CD4-positive, CD25-positive, alpha-beta regulatory T cell (primary cell): ENCODE data around the gene AQP12B. TPM values are rescaled to one million over a fixed set of nuclear protein-coding genes. Genes with fewer than 3 reads are reported as not detected.
"Not testable (repeated sequence)": the region's sequence is repeated elsewhere in the genome, so short reads cannot be mapped to it uniquely, and the experiment has no call there.

Experiments used
- ATAC-seq, 2 donors: fragments of 150-1000 bp; cut with Tn5 transposase; one replicate each; pipeline ENCODE4 v1.10.0; 2021; ENCODE audit warnings: low read depth in 2 of 2, moderate number of reproducible peaks in 2 of 2, moderate library complexity in 1 of 2
- DNase-seq, 3 donors: peaks; one replicate each; pipeline versions ENCODE4 v3.0.0 to v3.0.0-alpha.2; 2012 to 2022; ENCODE audit warnings: mixed read lengths in 1 of 3
- H3K27ac ChIP-seq: one replicate; pipeline ENCODE4 v1.7.0; 2013; ENCODE audit warnings: mild to moderate bottlenecking, low read length; ENCODE audit not compliant: insufficient read depth, poor library complexity, severe bottlenecking
- H3K27me3 ChIP-seq: one replicate; pipeline ENCODE4 v1.7.0; 2013; ENCODE audit warnings: low read length; ENCODE audit not compliant: control insufficient read depth, insufficient read depth
- H3K36me3 ChIP-seq: one replicate; pipeline ENCODE4 v1.7.0; 2013; ENCODE audit warnings: mild to moderate bottlenecking, low read length, moderate library complexity; ENCODE audit not compliant: control insufficient read depth, insufficient read depth
- H3K4me1 ChIP-seq: 2 replicates; pipeline ENCODE4 v1.7.0; 2013; ENCODE audit warnings: mild to moderate bottlenecking, low read length; ENCODE audit not compliant: insufficient read depth, control insufficient read depth, poor library complexity, severe bottlenecking
- H3K4me3 ChIP-seq: one replicate; pipeline ENCODE4 v1.7.0; 2013; ENCODE audit warnings: low read depth, mild to moderate bottlenecking, low read length, moderate library complexity
- H3K9me3 ChIP-seq, 2 experiments: 1 replicate in 1 of 2; 2 replicates in 1 of 2; pipeline ENCODE4 v1.7.0; 2013; ENCODE audit warnings: low read length in 2 of 2, mild to moderate bottlenecking in 1 of 2, moderate library complexity in 1 of 2; ENCODE audit not compliant: control insufficient read depth in 2 of 2
- H3K27ac Mint-ChIP-seq, 3 donors: one replicate each; pipeline ENCODE4 v1.8.0; 2020 to 2022; ENCODE audit warnings: mild to moderate bottlenecking in 3 of 3, mixed read lengths in 3 of 3, moderate library complexity in 2 of 3
- H3K27me3 Mint-ChIP-seq: one replicate; pipeline ENCODE4 v1.8.0; 2022; ENCODE audit warnings: mild to moderate bottlenecking, mixed read lengths
- H3K36me3 Mint-ChIP-seq: one replicate; pipeline ENCODE4 v1.8.0; 2020; ENCODE audit warnings: mixed read lengths
- H3K4me1 Mint-ChIP-seq, 4 donors: one replicate each; pipeline ENCODE4 v1.8.0; 2020 to 2022; ENCODE audit warnings: mixed read lengths in 4 of 4, mild to moderate bottlenecking in 1 of 4
- H3K4me3 Mint-ChIP-seq, 4 donors: one replicate each; pipeline ENCODE4 v1.8.0; 2020 to 2022; ENCODE audit warnings: mild to moderate bottlenecking in 4 of 4, mixed read lengths in 4 of 4, moderate library complexity in 3 of 4
- H3K9me3 Mint-ChIP-seq, 7 donors: one replicate each; pipeline ENCODE4 v1.8.0; 2020 to 2022; ENCODE audit warnings: mixed read lengths in 7 of 7, mild to moderate bottlenecking in 3 of 7, moderate library complexity in 2 of 7
- polyA plus RNA-seq, 4 donors: library from polyadenylated mRNA; unstranded; fragments of 300-500 nt; fragmentation: Illumina TruSeq; gene quantifications; one replicate each; pipeline ENCODE4 v1.2.3, GENCODE V29; 2021
- total RNA-seq: library from RNA; stranded (reverse); gene quantifications from one replicate; pipeline ENCODE4 v1.2.3, GENCODE V29; 2022

The AQP12B gene
- total and polyA plus RNA-seq, 5 donors from 2014 or later, result not detected

- Mint-ChIP-seq H3K4me1 (peaks cover 0 to 12% (median 6%) of the 10 kb centered on the region in 4 donors), H3K9me3 (no peaks in the 10 kb centered on the region), H3K27ac (no peak overlapping the region), H3K36me3 (no peaks in the 10 kb centered on the region), H3K4me3 (no peak overlapping the region), H3K27me3 (peaks cover 10% of the 10 kb centered on the region)
- H3K27me3 ChIP-seq, result peaks cover 4% of the 10 kb centered on the region
- H3K27ac ChIP-seq, result no peak overlapping the region
- H3K9me3 ChIP-seq, result no peaks in the 10 kb centered on the region
- no peaks in the 10 kb centered on the region for H3K36me3 ChIP-seq
- ATAC-seq (no peak), DNase-seq (no peak)
- H3K4me1 ChIP-seq, result peaks cover 3% of the 10 kb centered on the region
- H3K4me3 ChIP-seq, result no peak overlapping the region
Observed at GRCh38 chr2:240701091-240701735, 18.5 kb upstream of the AQP12B start.

- H3K9me3 ChIP-seq, H3K4me1 ChIP-seq, H3K4me3 Mint-ChIP-seq, H3K27ac Mint-ChIP-seq, H3K36me3 ChIP-seq, H3K27me3 ChIP-seq, DNase-seq, H3K27ac ChIP-seq, H3K36me3 Mint-ChIP-seq, ATAC-seq, H3K9me3 Mint-ChIP-seq, H3K4me3 ChIP-seq: not testable (repeated sequence)
- H3K27me3 Mint-ChIP-seq, result peaks cover 10% of the 10 kb centered on the region
- peaks cover 0 to 12% (median 6%) of the 10 kb centered on the region in 4 donors for H3K4me1 Mint-ChIP-seq
Observed at GRCh38 chr2:240700616-240701015, 17.9 kb upstream of the AQP12B start.

GRCh38 chr2:240699835-240700234 is 17.1 kb upstream of the AQP12B start:
- not testable (repeated sequence) for H3K4me3 Mint-ChIP-seq, H3K27me3 ChIP-seq, H3K27ac Mint-ChIP-seq, H3K4me1 Mint-ChIP-seq, H3K9me3 Mint-ChIP-seq, H3K4me3 ChIP-seq, H3K9me3 ChIP-seq, H3K36me3 Mint-ChIP-seq, H3K36me3 ChIP-seq, H3K27ac ChIP-seq, H3K27me3 Mint-ChIP-seq, DNase-seq, H3K4me1 ChIP-seq, ATAC-seq

GRCh38 chr2:240698852-240699561 is 16.3 kb upstream of the AQP12B start:
- H3K4me1 Mint-ChIP-seq, H3K9me3 ChIP-seq, H3K36me3 ChIP-seq, DNase-seq, H3K36me3 Mint-ChIP-seq, H3K4me3 Mint-ChIP-seq, H3K4me1 ChIP-seq, H3K27ac ChIP-seq, H3K27me3 ChIP-seq, H3K9me3 Mint-ChIP-seq, H3K4me3 ChIP-seq, H3K27ac Mint-ChIP-seq, H3K27me3 Mint-ChIP-seq, ATAC-seq: not testable (repeated sequence)

- not testable (repeated sequence) for H3K27ac Mint-ChIP-seq, H3K36me3 Mint-ChIP-seq, H3K27me3 ChIP-seq, H3K4me1 ChIP-seq, H3K27ac ChIP-seq, H3K4me3 ChIP-seq, H3K4me1 Mint-ChIP-seq, DNase-seq, H3K9me3 ChIP-seq, H3K9me3 Mint-ChIP-seq, H3K27me3 Mint-ChIP-seq, ATAC-seq, H3K36me3 ChIP-seq, H3K4me3 Mint-ChIP-seq
Observed at GRCh38 chr2:240696469-240696868, 13.8 kb upstream of the AQP12B start.

GRCh38 chr2:240695593-240695992 is 12.9 kb upstream of the AQP12B start:
- not testable (repeated sequence) for H3K36me3 Mint-ChIP-seq, H3K36me3 ChIP-seq, H3K9me3 ChIP-seq, H3K4me1 ChIP-seq, DNase-seq, H3K4me1 Mint-ChIP-seq, H3K27ac ChIP-seq, ATAC-seq, H3K4me3 Mint-ChIP-seq, H3K27ac Mint-ChIP-seq, H3K9me3 Mint-ChIP-seq, H3K27me3 Mint-ChIP-seq, H3K27me3 ChIP-seq, H3K4me3 ChIP-seq

GRCh38 chr2:240694304-240694703 is 11.6 kb upstream of the AQP12B start:
- H3K9me3 ChIP-seq, DNase-seq, H3K27ac Mint-ChIP-seq, H3K4me1 Mint-ChIP-seq, H3K36me3 ChIP-seq, ATAC-seq, H3K36me3 Mint-ChIP-seq, H3K27me3 Mint-ChIP-seq, H3K4me3 ChIP-seq, H3K27ac ChIP-seq, H3K27me3 ChIP-seq, H3K4me3 Mint-ChIP-seq, H3K9me3 Mint-ChIP-seq, H3K4me1 ChIP-seq: not testable (repeated sequence)
